HPDE6-E6E7 (cell line): Measurements from ENCODE around the gene PARD3B.

ENCODE experiments used
- DNase-seq: peaks from one replicate; pipeline ENCODE4 v3.0.0; 2011; ENCODE audit warnings: missing footprints; ENCODE audit errors: extremely low spot score

The PARD3B gene

GRCh38 chr2:204544961-204545860 is at the start of gene PARD3B:
PARD3B (plus strand) TSS chr2:204545475; CDS start chr2:204546000, 525 bp downstream.
- peak; percentile 16 for DNase-seq

DNA sequence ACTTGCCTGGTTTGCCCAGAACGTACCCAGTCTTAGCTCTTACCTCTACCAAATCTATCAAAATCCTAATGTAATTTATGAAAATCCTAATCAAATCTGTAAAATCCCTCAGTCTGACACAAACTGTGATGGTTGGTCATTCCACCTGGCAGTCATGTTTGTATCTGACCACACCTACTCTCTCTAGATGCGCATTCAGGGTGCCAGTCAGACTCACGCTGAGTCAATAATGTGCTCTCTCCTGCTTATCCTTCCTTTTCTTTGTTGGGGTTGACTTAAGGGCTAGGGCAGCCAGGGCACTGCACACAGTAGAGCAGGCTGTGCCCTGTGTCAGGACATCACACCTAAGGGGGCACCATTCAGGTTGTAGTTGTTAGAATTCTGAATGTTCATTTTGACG is 48.5 kb upstream of the PARD3B start:
- DNase-seq, result no peak

DNA sequence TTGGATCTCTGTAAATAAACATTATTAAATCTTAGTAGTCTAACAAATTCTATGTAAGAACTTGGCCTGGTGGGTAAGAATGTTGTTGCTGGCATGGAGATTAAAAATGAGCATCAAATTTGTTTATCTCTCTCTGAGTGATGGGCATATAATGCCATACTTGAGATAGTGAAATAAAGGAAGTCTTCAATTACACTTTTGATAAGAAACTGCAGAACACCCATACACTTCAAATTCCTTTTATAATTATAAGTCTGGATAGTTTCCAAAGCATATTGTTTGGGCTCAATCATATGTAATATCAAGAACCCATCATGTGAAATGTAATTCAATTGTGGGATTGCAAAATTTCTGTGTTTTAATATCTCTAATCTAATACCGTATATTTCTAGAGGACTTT is 47.4 kb upstream of the PARD3B start:
- no peak for DNase-seq

DNA sequence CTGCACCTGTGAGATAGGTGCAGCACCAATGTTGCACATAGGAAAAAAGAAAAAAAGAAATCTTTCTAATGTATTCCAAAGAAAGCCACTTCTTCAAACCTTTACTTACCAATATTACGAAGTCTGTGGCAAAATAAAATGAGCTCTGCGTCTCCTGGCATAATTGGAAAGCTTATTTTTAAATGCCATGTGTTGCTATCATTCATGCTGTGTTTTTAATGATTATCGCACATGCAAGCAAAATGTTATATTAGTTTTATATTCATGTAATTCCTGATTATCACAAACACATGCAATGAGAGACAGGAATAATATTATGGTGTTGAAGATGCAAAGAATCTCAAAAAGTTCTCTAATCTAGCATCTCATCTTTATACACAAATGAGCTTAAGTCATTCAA is 47.0 kb upstream of the PARD3B start:
- no peak for DNase-seq

- no peak for DNase-seq
Measured at GRCh38 chr2:204503869-204504268, 41.4 kb upstream of the PARD3B start.

- DNase-seq, result no peak
Measured at GRCh38 chr2:204504594-204504993, 40.7 kb upstream of the PARD3B start.

GRCh38 chr2:204505488-204505887 is 39.8 kb upstream of the PARD3B start:
- DNase-seq, result no peak

DNA sequence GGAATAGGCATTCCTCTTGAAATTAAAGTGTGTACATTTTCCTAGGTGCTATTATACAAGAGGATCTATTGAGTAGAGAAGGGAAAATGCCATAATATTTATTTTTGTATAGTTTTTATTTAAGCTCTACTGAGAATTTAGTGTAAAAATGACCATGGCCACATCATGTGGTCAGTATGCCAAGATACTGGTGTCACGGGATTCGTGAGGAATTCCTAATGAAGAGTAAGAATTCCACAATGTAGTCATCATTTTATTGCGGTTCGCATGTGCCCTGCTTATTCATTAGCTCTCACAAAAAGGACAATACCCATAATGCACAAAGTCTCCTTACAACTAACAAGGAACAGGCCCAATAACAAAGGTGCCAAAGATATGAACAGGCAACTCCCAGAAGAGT is 39.3 kb upstream of the PARD3B start:
- no peak for DNase-seq

- no peak for DNase-seq
Measured at GRCh38 chr2:204507636-204508035, 37.6 kb upstream of the PARD3B start.

DNA sequence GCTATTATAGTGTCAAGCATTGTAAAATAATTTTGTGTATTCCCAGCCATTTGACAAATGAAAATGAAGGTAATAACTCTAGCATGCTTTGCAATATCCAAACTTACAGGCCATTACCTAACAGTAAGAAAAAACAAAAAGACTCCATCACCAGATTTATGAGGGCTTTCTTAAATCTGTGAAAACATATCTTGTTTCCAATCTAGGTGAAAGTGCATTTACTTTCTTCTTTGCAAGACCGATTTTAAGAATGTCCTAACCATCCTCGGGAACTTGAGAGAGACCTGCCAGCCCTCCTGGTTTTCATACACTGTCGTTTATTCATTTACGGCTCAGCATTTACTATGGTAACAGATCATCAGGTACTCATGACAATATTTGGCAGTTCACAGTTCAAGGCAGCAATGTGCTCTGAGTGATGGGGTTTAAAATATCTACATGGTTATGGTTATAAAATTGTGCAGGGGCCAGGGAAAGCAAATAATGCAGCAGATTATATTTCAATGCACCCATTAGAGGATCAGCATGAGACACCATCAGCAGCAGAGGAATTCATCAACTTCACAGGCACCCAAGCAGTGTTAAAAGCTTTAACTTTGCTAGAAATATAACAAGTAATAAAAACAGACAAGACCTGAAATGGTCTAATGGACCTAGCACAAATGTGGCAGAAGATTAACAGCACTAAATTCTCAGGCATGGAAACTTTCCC is 34.4 kb upstream of the PARD3B start:
- no peak for DNase-seq

DNA sequence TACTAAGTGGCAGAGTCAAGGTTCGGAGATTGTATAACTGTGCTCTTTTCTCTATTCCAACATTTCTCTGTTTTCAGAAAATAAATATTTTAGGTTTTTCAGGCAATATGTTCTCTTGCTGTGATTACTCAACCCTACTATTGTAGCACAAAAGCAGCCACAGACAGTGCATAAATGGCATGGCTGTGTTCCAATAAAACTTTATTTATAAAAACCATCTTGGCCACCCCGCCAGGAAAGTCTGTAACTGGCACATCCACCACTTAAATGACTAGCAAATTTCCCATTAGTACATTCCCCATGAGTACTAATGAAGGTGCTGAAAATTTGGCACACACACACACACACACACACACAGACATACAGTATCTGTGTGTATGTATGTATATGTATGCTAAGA is 30.8 kb upstream of the PARD3B start:
- no peak for DNase-seq

DNA sequence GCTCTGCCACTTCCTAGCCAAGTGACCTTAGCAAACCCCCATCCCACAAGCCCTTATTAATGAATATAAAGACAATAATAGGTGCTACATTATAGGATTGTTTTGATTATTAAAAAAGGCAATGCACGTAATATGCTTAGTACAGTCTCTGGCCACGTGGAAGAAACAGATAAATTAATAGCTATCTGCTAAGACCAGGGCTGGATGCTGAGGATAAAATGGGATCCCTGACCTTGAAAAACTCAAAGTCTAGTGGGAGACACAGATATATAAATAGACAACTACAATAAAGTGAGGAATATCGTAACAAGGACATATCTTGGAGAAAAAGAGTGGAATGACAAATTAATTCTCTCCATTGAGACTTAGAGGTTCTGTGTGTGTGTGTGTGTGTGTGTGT is 29.9 kb upstream of the PARD3B start:
- DNase-seq, result no peak

DNA sequence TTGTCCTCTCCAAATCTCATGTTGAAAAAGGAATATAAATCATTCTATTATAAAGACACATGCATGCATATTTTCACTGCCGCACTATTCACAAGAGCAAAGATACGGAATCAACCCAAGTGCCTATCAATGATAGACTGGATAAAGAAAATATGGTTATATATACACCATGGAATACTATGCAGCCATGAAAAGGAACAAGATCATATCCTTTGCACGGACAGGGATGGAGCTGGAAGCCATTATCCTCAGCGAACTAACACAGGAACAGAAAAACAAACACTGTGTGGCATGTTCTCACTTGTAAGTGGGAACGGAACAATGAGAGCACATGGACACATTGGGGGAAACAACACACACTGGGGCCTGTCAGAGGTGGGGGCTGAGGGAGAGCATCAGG is 28.1 kb upstream of the PARD3B start:
- DNase-seq, result no peak

GRCh38 chr2:204529795-204530463 is 15.3 kb upstream of the PARD3B start:
- no peak for DNase-seq

- DNase-seq, result no peak
Measured at GRCh38 chr2:204530464-204530805, 14.8 kb upstream of the PARD3B start.

DNA sequence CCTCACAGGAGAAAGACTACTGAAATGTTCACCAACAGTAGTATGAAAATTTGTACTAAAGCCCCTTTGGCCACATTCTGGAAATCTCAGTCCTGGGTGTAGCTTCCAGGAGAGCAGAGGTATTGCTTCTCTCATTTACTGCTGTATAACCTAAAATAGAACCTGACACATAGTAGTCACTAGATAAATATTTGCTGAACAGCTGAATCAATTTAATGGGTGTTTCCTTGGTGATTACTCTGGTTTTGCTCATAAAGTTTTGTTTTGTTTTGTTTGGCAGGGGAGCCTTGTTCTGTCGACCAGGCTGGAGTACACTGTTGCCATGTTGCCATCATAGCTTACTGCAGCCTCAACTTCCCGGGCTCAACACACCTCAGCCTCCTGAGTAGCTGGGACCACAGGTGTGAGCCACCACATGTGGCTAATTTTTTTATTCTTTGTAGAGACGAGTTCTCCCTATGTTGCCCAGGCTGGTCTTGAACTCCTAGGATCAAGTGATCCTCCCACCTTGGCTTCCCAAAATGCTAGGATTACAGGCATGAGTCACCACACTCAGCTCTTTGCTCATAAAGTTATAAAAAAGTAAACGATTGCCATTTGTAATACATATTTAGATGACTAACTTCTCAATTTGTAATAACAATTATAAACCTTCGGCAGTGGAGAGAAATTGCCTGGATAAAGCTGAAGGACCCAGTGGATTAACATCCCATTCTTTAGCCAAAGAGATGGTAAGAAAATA is 11.5 kb upstream of the PARD3B start:
- no peak for DNase-seq

DNA sequence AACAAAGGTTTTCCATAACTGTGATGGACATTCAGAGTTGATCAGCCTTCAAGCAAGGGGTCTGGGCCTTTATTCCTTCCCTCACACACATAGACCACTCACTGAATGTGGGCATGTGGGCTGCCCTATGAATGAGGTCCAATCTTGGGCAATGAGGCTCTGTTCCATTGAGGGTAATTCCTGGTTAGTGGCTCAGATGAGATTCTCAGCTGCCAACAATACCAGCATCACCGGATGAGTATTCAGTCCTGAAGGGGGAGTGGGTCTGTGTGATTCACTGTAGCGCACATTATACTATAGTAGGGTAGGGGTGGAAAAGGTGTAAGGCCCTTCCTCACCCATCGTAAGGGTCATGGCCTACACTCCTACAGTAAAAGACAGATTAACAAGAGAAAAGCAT is 9.9 kb upstream of the PARD3B start:
- DNase-seq, result no peak

GRCh38 chr2:204535764-204536163 is 9.5 kb upstream of the PARD3B start:
- DNase-seq, result no peak

- DNase-seq, result no peak
Measured at GRCh38 chr2:204538182-204539018, 6.9 kb upstream of the PARD3B start.

GRCh38 chr2:204539019-204539385 is 6.3 kb upstream of the PARD3B start:
- DNase-seq, result no peak

- no peak for DNase-seq
Measured at GRCh38 chr2:204541637-204542036, 3.6 kb upstream of the PARD3B start.
